GM18861 (cell line): Measurements from ENCODE around the gene SMC1A.
"Not testable (repeated sequence)": the region's sequence is repeated elsewhere in the genome, so short reads cannot be mapped to it uniquely, and the experiment has no call there.

ENCODE experiments used
- ATAC-seq: cut with Tn5 transposase; IDR thresholded peaks from one replicate; pipeline ENCODE4 v1.9.1; 2021; ENCODE audit not compliant: unreplicated experiment

SMC1A gene

GRCh38 chrX:53422861-53423306 lies 430 bp upstream of the SMC1A start, which contains the start of gene RIBC1:
TSS of gene RIBC1 (plus strand) at chrX:53422873. CDS start at chrX:53426277, 3,404 bp downstream.
- ATAC-seq = no peak

GRCh38 chrX:53421772-53422085 lies 725 bp downstream of the SMC1A start:
- ATAC-seq = peak; percentile 10

GRCh38 chrX:53421125-53421524 lies 1.3 kb downstream of the SMC1A start:
- ATAC-seq = no peak

- ATAC-seq = not testable (repeated sequence)
These were observed 2.1 kb downstream of the SMC1A start for GRCh38 chrX:53420351-53420750.

- ATAC-seq = no peak
These were observed 10.0 kb downstream of the SMC1A start for GRCh38 chrX:53412446-53412845.

GRCh38 chrX:53403535-53403934 lies 18.9 kb downstream of the SMC1A start:
- ATAC-seq = no peak

GRCh38 chrX:53398216-53398615 lies 24.2 kb downstream of the SMC1A start:
- no peak for ATAC-seq

GRCh38 chrX:53395605-53396298 lies 26.7 kb downstream of the SMC1A start:
- ATAC-seq = no peak

GRCh38 chrX:53383376-53384076 lies 38.9 kb downstream of the SMC1A start:
- no peak for ATAC-seq

GRCh38 chrX:53379747-53380146 lies 42.7 kb downstream of the SMC1A start:
- ATAC-seq = no peak

- no peak for ATAC-seq
These were observed 43.3 kb downstream of the SMC1A start for GRCh38 chrX:53379008-53379710.

- ATAC-seq = no peak
These were observed 45.0 kb downstream of the SMC1A start for GRCh38 chrX:53377464-53377863.

- no peak for ATAC-seq
These were observed 45.6 kb downstream of the SMC1A start for GRCh38 chrX:53376888-53377287.

GRCh38 chrX:53374923-53375322 lies 47.5 kb downstream of the SMC1A start:
- no peak for ATAC-seq

- ATAC-seq = no peak
These were observed 48.1 kb downstream of the SMC1A start for GRCh38 chrX:53374222-53374820.

GRCh38 chrX:53373307-53373706 lies 49.1 kb downstream of the SMC1A start:
- no peak for ATAC-seq

GRCh38 chrX:53366454-53366853 lies 56.0 kb downstream of the SMC1A start:
- not testable (repeated sequence) for ATAC-seq

GRCh38 chrX:53362449-53362848 lies 60.0 kb downstream of the SMC1A start:
- ATAC-seq = no peak

GRCh38 chrX:53357799-53358530 lies 64.5 kb downstream of the SMC1A start:
- no peak for ATAC-seq

- no peak for ATAC-seq
These were observed 66.3 kb downstream of the SMC1A start for GRCh38 chrX:53356186-53356585.

- no peak for ATAC-seq
These were observed 67.8 kb downstream of the SMC1A start for GRCh38 chrX:53354669-53355068.
